ENCODE data around the gene CRMP1.

Gene CRMP1

DNA sequence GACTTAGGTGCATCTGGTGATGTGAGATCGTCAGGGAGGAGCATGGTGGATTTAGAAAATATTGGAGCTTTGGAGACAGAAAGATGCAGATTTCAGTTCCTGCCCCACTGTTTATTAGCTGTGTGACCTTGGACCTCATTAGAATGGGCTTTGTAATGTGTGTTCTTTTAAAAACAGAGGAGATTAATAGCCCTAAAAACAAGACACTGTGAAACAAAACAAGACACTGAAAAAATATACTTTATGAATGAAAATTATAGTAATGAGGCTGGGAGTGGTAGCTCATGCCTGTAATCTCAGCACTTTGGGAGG is 102.4 kb downstream of the CRMP1 start:
- no peak for DNase-seq

DNA sequence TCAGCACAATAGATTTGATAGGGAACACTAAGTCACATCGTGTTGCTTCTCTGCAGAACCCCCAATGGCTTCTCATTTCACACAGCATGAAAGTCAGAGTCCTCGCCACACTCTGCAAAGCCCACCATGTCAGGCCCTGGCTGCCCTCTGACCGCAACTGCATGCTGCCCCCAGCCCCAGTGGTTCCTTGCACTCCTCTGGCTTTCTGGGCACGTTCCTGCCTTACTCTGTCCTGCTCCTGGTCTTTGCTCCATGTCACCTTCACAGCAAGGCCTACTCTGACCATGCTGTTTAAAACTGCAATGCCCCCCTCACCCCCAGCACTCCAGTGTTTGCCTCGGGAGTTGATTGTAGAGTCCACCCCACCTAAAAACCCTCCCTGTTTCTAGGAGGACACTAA is 103.7 kb downstream of the CRMP1 start:
- no peak for DNase-seq

DNA sequence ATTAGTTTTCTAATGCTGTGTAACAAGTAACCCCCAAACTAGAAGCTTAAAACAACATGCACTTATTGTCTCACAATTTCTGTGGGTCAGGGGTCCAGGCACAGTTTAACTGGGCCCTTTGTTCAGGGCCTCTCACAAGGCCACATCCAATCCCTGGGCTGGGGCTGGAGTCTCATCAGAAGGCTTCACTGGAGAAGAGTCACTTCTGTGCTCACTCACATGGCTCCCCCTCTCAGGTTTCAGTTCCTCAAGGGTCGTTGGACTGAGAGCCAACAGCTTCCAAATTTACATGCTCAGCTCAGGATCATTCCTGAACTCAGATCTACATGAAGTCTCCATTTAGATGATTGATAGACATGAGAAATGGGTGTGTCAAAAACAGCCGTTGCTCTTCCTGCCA is 104.7 kb downstream of the CRMP1 start:
- no peak for DNase-seq

DNA sequence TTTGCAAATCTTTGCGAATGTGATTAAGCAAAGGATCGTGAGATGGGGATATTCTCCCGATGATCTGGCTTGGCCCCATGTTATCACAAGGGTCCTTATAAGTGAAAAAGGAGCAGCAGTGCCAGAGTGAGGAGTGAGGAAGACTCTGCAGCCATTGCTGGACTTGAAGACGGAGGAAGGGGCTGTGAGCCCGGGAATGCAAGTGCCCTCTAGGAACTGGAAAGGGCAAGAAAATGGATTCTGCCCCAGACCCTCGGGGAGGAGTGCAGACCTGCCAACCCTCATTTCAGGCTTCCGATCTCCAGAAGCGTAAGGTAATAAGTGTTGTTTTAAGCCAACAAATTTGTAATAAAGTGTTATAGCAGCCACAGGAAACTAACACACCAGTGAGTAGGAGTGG is 105.6 kb downstream of the CRMP1 start:
- no peak for DNase-seq

DNA sequence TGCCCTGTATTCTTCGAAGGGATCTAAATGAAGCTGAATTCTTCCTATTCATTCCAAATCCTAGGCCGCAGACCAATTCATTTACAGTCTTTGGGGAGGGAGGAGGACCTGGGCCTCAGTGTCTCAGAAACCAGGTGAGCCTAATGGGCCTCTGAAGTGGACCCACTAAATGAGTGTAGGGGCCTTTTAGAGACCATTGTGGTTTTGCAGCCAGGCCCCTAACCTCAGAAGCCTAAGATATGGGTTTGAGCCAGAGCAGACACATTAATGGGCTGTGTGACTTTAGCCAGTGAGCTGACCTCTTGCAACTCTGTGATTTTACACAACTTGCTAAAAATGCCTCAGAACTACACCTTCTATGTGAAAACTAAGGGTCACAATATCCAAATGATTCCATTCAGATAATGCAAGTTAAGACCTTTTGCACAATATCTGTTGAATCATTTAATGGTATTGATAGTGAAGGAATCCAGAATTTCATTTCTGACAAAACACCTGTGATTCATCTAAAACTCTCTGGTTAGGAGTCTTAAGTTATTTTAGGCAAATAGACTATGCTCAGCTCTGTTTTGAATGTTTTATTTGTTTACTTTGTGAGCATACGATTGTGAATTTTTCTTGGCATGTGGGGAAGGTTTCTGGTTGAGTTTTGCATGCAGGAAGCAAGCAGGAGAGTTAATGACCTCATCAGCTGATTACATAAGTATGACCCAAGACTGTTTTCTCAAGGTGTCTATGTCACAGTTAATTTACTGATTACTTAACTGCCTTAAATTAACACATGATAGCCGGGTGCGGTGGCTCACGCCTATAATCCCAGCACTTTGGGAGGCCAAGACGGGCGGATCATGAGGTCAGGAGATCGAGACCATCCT is 106.8 kb downstream of the CRMP1 start:
- DNase-seq: no peak

DNA sequence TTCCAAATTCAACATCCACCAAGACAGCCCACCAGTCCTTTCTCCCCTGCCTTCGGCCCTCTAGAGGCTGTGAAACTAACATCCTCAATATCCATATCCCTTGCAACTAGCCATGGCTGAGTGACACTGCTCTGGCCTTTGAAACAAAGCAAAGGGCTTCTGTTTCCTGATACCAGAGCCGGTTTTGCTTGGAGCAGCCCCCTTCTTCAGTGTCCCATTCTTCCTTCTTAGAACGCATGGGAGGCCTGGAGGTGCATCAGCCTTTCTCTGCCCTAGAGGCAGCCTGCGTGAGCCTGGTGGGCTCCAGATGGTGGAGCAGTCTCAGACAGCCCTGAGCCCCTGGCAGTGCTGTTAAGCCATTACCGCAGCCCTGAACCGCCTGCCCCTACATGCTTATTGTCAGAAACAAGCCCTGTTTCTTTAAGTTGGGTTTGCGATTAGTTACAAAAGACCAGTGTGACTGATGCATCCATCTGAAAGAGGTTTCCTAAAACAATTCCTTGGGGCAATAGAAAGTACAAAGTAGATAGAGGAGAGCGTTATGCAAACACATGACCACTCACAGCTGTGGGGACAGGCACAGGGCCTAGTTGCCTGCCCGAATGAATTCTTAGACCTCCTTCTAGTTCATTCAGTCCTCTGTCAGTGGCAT is 107.8 kb downstream of the CRMP1 start:
- no peak for DNase-seq

DNA sequence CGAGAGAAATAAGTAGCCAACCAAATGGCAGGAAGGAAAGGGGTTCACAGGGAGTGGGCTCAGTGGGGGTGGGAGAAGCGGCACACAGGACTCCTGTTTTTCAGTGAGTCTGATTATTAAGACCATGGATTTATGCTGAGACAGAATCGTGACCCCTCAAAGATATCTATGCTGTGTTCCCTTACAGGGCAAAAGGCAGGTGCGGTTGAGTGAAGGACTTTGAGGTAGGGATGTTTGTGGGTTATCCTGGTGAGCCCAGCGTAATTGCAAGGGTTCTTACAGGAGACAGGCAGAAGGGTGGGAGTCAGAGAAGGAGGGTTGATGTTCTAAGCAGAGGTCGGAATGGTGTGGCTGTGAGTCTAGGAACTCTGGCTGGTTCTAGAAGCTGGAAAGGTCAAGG is 108.9 kb downstream of the CRMP1 start:
- DNase-seq: no peak

DNA sequence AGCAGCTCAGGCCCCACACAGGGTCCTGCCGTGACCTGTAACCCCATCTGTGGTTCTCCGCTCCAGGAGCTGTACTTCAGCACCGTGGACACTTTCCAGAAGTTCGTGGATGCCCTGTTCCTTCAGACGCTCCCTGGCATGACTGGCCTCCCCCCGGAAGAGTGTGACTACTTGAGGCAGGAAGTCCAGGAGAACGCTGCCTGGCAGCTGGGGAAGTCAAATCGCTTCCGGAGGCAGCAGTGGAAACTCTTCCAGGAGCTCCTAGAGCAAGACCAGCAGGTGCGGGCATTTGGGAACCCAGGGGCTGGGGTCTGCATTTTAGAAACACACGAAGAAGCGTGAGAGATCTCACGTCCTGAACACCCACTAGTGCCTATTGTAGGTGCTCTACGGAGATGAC is 109.4 kb downstream of the CRMP1 start:
- no peak for DNase-seq

DNA sequence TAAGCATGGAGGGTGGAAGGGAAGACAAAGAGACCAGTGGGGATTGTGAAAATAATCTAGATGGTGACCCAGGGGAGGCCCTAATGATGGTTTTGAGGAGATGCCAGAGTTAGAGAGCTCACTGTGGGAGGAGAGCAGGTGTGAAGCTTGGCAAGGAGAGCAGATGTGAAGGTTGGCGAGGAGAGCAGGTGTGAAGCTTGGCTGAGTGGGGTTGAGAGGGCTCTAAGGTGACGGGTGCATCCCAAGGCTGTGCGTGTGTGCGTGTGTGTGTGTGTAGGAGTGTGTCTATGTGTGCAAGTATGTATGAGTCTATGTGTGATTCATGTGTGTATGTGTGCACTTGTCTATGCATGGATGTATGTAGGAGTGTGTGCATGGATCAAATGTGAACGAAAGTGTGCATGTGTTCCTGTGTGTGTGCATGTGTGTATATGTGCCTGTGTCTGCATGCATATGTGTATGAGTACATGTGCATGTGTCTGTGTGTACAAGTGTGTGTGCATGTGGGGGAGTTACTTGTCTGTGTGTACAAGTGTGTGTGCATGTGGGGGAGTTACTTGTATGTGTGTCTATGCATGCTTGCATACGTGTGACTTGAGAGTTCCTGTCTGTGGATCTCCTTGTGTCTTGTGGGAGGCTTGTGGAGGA is 109.9 kb downstream of the CRMP1 start:
- no peak for DNase-seq

DNA sequence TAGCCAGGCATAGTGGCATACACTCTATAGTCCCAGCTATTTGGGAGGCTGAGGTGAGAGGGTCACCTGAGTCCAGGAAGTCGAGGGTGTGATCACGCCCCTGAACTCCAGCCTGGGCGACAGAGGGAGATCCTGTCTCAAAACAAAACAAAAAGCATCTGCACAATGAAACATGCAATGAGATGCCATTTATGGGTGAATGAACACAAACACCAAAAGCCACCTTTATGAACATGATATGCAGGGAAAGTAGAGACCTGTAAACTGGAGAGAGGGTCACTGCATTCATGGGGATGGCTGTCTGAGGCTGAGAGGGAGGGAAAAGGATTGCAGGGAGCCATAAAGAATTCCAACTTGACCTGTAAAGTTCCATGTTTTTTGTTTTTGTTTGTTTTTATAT is 111.2 kb downstream of the CRMP1 start:
- no peak for DNase-seq

DNA sequence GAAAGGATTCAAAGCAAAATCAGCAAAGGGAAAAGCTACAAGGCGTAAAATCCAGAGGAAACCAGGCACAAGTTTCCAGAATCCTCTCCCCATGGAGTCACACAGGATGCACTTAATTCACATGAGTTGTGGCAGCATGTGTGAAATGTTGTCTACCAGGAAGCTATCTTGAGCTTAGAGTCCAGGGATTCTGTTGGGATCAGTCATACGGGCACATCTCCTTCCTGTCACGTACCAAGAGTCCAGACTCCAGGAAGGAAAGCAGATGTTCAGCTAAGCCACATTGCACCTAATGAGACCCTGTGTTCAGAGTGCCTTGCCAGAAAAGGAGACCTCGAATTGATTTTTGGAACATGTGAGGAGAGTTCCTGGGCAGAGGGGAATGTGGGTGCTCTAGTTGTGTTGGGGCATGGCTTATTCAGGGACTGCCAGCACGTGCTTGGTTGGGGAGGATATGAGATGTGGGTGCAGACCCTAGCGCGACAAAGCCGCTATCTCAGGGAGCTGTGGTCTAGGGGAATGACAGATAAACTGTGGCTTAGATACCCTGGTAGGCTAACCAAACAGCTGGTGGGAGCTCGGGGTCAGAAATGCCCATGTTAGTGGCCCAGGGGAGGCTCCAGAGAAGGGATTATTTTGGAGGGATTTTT is 111.9 kb downstream of the CRMP1 start:
- DNase-seq: no peak

DNA sequence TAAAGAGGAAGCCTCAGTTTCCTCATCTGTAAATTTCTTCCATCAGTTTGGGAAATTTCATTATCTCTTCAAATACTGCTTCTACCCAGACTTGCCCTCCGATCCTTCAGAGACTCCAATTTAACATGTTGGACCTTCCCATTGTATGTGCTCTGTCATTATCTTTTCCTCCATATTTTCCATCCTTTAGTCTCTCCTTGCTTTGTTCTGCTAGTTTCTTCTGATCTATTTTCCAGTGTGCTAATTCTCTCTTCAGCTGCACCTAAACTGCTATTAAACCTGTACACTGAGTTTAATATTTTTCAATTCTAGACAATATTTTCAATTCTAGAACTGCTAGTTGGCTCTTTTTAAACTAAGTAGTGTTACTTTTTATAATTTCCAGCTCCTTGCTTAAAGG is 116.4 kb downstream of the CRMP1 start:
- no peak for DNase-seq

DNA sequence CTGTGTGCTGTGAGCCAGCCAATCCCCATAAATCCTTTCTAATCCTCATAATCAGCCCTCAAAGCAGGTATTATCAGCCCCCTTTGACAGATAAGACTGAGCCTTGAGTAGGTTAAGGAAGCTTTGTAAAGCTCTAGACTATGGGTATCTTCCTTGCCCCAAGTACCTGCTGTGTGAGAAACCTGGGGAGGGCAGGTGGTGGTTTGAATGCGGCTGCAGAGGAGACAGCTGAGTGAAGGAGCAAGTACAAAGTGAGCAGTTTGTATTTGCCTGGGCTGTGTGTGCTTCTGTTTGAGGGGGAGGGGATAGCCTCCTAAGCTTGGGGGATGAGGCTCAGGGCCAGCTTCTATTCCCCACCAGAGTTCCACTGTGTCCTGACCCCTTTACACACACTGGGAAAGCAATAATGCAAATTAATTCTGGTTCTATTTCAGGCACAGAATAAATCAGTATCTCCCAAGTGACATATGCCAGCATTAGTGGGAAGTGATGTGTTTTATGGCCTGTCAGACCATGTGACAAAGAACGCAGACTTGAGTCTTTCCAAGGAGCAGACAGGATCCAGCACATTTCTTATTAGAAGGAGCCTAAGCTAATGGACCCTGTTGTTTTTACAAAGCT is 118.4 kb downstream of the CRMP1 start:
- DNase-seq: no peak

DNA sequence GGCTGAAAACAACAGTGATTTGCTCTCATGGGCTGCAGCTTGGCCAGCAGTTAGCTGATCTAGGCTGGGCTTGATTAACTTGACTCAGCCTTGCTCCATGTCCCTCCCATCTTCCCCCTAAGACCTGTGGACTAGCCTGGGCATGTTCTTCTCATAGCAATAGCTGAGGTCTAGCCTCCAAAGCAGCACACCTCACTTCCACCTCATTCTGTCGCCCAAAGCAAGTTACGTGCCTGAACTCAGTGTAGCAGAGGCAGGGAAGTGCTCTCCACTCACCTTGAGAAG is 119.7 kb downstream of the CRMP1 start:
- no peak for DNase-seq

DNA sequence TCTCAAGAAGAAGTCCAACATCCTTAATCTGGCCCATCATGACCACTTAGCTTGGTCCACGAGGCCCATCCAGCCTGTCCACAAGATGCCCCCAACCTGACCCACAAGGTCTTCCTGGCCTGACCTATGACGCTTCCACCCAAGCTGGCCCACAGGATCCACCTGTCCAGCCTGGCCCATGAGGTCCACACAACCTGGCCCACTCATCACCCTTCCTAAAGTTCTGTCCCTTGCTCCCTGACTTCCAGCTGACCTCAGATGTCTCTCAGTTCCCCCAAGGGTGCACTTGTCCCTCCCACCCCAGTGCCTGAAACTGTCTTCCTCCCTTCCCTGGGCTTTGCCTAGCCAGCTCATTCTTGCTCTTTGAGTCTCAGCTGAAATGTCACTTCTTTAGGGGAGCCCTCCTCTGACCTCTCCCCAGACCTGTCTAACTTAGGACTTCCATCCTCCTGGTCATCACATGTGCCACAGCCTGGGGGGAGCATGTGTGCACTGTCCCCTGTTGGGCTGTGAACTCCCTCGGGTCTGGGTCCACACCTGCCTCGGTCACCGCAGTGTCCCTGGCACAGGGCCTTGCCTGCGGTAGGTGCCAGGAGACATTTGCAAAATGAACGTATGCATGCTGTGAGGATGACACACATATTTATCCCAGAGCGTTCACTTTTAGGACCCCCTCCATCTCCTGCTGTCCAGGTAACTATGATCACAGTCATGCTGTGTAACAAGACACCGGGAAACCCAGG is 120.2 kb downstream of the CRMP1 start:
- no peak for DNase-seq

All from activated CD4-positive, alpha-beta T cell treated with anti-CD3 and anti-CD28 coated beads for 4 hours (primary cell).